ENCODE data around the gene ZNF491. TPM values are rescaled to one million over a fixed set of nuclear protein-coding genes. Genes with fewer than 3 reads are reported as not detected.

Gene ZNF491
- total RNA-seq, 2 experiments from 2014 or later: 0.41 to 1.1 TPM

GRCh38 chr19:11754663-11755062 is 43.7 kb upstream of the ZNF491 start:
- H3K27ac ChIP-seq (ENCODE audit: low read depth in 1 of 2, low read length in 2 of 2): no peak overlapping the region
- intact Hi-C loops (cut with DNase I, micrococcal nuclease): no loop called here
- no peaks in the 10 kb centered on the region for H3K36me3 ChIP-seq (ENCODE audit: insufficient read depth, low read length)
- no peaks in the 10 kb centered on the region for H3K4me1 ChIP-seq (ENCODE audit: insufficient read depth, low read length)
- no peak for TF ChIP-seq CTCF (IDR thresholded peaks at IDR 0.05)
- H3K4me3 ChIP-seq (ENCODE audit: low read length): no peak overlapping the region
- peaks cover 30% of the 10 kb centered on the region for H3K9me3 Mint-ChIP-seq
- H3K4me1 Mint-ChIP-seq (ENCODE audit: low read depth): no peaks in the 10 kb centered on the region
- DNase-seq: no peak
- peaks cover 12 to 45% of the 10 kb centered on the region in 2 experiments for H3K9me3 ChIP-seq (ENCODE audit: control insufficient read depth in 1 of 2, insufficient read depth in 1 of 2, low read length in 2 of 2)
- CTCF ChIA-PET: no interaction called here
- H3K27ac Mint-ChIP-seq: no peak overlapping the region
- ATAC-seq (ENCODE audit: poor library complexity): no peak
- H3K36me3 Mint-ChIP-seq (ENCODE audit: low read depth): peaks cover 10% of the 10 kb centered on the region
- peaks cover 3 to 8% of the 10 kb centered on the region in 2 experiments for H3K27me3 ChIP-seq (ENCODE audit: control insufficient read depth in 1 of 2, insufficient read depth in 2 of 2, low read length in 2 of 2)
- peaks cover 39% of the 10 kb centered on the region for H3K27me3 Mint-ChIP-seq
- H3K4me3 Mint-ChIP-seq: no peak overlapping the region
- POLR2A ChIA-PET: no interaction called here

- ATAC-seq (ENCODE audit: poor library complexity) (no peak), DNase-seq (no peak)
- H3K27ac Mint-ChIP-seq: no peak overlapping the region
- H3K4me3 Mint-ChIP-seq: no peak overlapping the region
- peaks cover 43% of the 10 kb centered on the region for H3K27me3 Mint-ChIP-seq
- H3K36me3 ChIP-seq (ENCODE audit: insufficient read depth, low read length): no peaks in the 10 kb centered on the region
- no peak overlapping the region for H3K27ac ChIP-seq (ENCODE audit: low read depth in 1 of 2, low read length in 2 of 2)
- intact Hi-C loops (cut with DNase I, micrococcal nuclease): no loop called here
- peaks cover 12 to 42% of the 10 kb centered on the region in 2 experiments for H3K9me3 ChIP-seq (ENCODE audit: control insufficient read depth in 1 of 2, insufficient read depth in 1 of 2, low read length in 2 of 2)
- peaks cover 19% of the 10 kb centered on the region for H3K9me3 Mint-ChIP-seq
- H3K4me3 ChIP-seq (ENCODE audit: low read length): no peak overlapping the region
- TF ChIP-seq CTCF (IDR thresholded peaks at IDR 0.05): no peak
- H3K36me3 Mint-ChIP-seq (ENCODE audit: low read depth): peaks cover 10% of the 10 kb centered on the region
- ChIA-PET POLR2A (no interaction called here), CTCF (no interaction called here)
- no peaks in the 10 kb centered on the region for H3K4me1 ChIP-seq (ENCODE audit: insufficient read depth, low read length)
- peaks cover 3 to 8% of the 10 kb centered on the region in 2 experiments for H3K27me3 ChIP-seq (ENCODE audit: control insufficient read depth in 1 of 2, insufficient read depth in 2 of 2, low read length in 2 of 2)
- no peaks in the 10 kb centered on the region for H3K4me1 Mint-ChIP-seq (ENCODE audit: low read depth)
Observed at GRCh38 chr19:11756965-11757364, 41.4 kb upstream of the ZNF491 start.

- Histone ChIP-seq H3K4me1 (ENCODE audit: insufficient read depth, low read length) (no peaks in the 10 kb centered on the region), H3K9me3 (ENCODE audit: control insufficient read depth in 1 of 2, insufficient read depth in 1 of 2, low read length in 2 of 2) (peaks cover 10 to 26% of the 10 kb centered on the region in 2 experiments), H3K4me3 (ENCODE audit: low read length) (no peak overlapping the region), H3K27me3 (ENCODE audit: control insufficient read depth in 1 of 2, insufficient read depth in 2 of 2, low read length in 2 of 2) (peaks cover under 1% of the 10 kb centered on the region in 2 experiments), H3K36me3 (ENCODE audit: insufficient read depth, low read length) (no peaks in the 10 kb centered on the region), H3K27ac (ENCODE audit: low read depth in 1 of 2, low read length in 2 of 2) (no peak overlapping the region)
- Mint-ChIP-seq H3K27ac (no peak overlapping the region), H3K36me3 (ENCODE audit: low read depth) (peaks cover 4% of the 10 kb centered on the region), H3K9me3 (peaks cover 18% of the 10 kb centered on the region), H3K27me3 (peaks cover 38% of the 10 kb centered on the region), H3K4me3 (no peak overlapping the region), H3K4me1 (ENCODE audit: low read depth) (no peaks in the 10 kb centered on the region)
- POLR2A ChIA-PET: no interaction called here
- intact Hi-C loops (cut with DNase I, micrococcal nuclease): no loop called here
- ATAC-seq (ENCODE audit: poor library complexity): no peak
- TF ChIP-seq CTCF (IDR thresholded peaks at IDR 0.05): no peak
- CTCF ChIA-PET: no interaction called here
- DNase-seq: no peak
Observed at GRCh38 chr19:11759805-11760204, 38.5 kb upstream of the ZNF491 start.

Measured in CD4-positive, alpha-beta T cell (primary cell).